Measurements from ENCODE around the gene ABCC4. TPM values are rescaled to one million over a fixed set of nuclear protein-coding genes. Genes with fewer than 3 reads are reported as not detected.

The ABCC4 gene
- polyA plus RNA-seq, 12 donors = 2.2 to 4.9 (median 3.1) TPM; not detected in 1

GRCh38 chr13:95117092-95117491 lies 184.2 kb downstream of the ABCC4 start:
- no peak for DNase-seq

GRCh38 chr13:95115525-95115924 lies 185.7 kb downstream of the ABCC4 start:
- DNase-seq = no peak

GRCh38 chr13:95113601-95114000 lies 187.7 kb downstream of the ABCC4 start:
- DNase-seq = no peak

GRCh38 chr13:95112883-95113282 lies 188.4 kb downstream of the ABCC4 start:
- DNase-seq = no peak

GRCh38 chr13:95111608-95112007 lies 189.6 kb downstream of the ABCC4 start:
- DNase-seq = no peak

GRCh38 chr13:95106562-95106961 lies 194.7 kb downstream of the ABCC4 start:
- DNase-seq = no peak

- no peak for DNase-seq
Measured at GRCh38 chr13:95100525-95101433, 200.5 kb downstream of the ABCC4 start.

GRCh38 chr13:95099541-95099940 lies 201.7 kb downstream of the ABCC4 start:
- DNase-seq = no peak

- DNase-seq = no peak
Measured at GRCh38 chr13:95098916-95099315, 202.3 kb downstream of the ABCC4 start.

GRCh38 chr13:95091755-95092154 lies 209.5 kb downstream of the ABCC4 start:
- no peak for DNase-seq

- no peak for DNase-seq
Measured at GRCh38 chr13:95087746-95088305, 213.4 kb downstream of the ABCC4 start.

- DNase-seq = no peak
Measured at GRCh38 chr13:95086761-95087160, 214.5 kb downstream of the ABCC4 start.

- no peak for DNase-seq
Measured at GRCh38 chr13:95083758-95084157, 217.5 kb downstream of the ABCC4 start.

GRCh38 chr13:95083066-95083465 lies 218.2 kb downstream of the ABCC4 start:
- DNase-seq = no peak

- no peak for DNase-seq
Measured at GRCh38 chr13:95075506-95075905, 225.7 kb downstream of the ABCC4 start.

GRCh38 chr13:95074820-95075219 lies 226.4 kb downstream of the ABCC4 start:
- DNase-seq = no peak

- DNase-seq = no peak
Measured at GRCh38 chr13:95073747-95074311, 227.4 kb downstream of the ABCC4 start.

GRCh38 chr13:95067303-95067702 lies 233.9 kb downstream of the ABCC4 start:
- DNase-seq = no peak

GRCh38 chr13:95060014-95060519 lies 241.2 kb downstream of the ABCC4 start:
- no peak for DNase-seq

GRCh38 chr13:95059306-95059705 lies 241.9 kb downstream of the ABCC4 start:
- no peak for DNase-seq

GRCh38 chr13:95058680-95059079 lies 242.6 kb downstream of the ABCC4 start:
- DNase-seq = no peak

GRCh38 chr13:95056266-95056665 lies 245.0 kb downstream of the ABCC4 start:
- DNase-seq = no peak

Measured in muscle of arm (tissue), 12 donors.